Endodermal cell (in vitro differentiated cells): Measurements from ENCODE around the gene DDA1. TPM values are rescaled to one million over a fixed set of nuclear protein-coding genes. Genes with fewer than 3 reads are reported as not detected.

Source experiments
- DNase-seq: peaks from one replicate; pipeline ENCODE4 v3.0.0-alpha.2; 2017
- H3K27ac ChIP-seq: 2 replicates; pipeline ENCODE4 v1.5.1; 2013; ENCODE audit warnings: mild to moderate bottlenecking, low read depth, low read length, moderate library complexity
- H3K27me3 ChIP-seq: 2 replicates; pipeline ENCODE4 v1.6.1; 2013; ENCODE audit warnings: mild to moderate bottlenecking, low read length, moderate library complexity; ENCODE audit not compliant: insufficient read depth, control insufficient read depth, poor library complexity, severe bottlenecking
- H3K36me3 ChIP-seq: 2 replicates; pipeline ENCODE4 v1.7.0; 2013; ENCODE audit warnings: mild to moderate bottlenecking, low read length, moderate library complexity; ENCODE audit not compliant: control insufficient read depth, insufficient read depth
- H3K4me1 ChIP-seq: one replicate; pipeline ENCODE4 v1.7.0; 2013; ENCODE audit warnings: low read length; ENCODE audit not compliant: control insufficient read depth, insufficient read depth
- H3K4me3 ChIP-seq: 2 replicates; pipeline ENCODE4 v1.5.1; 2013; ENCODE audit warnings: mild to moderate bottlenecking, low read length, moderate library complexity
- H3K9ac ChIP-seq: 2 replicates; pipeline ENCODE4 v1.6.1; 2013; ENCODE audit warnings: mild to moderate bottlenecking, low read length, moderate library complexity; ENCODE audit not compliant: poor library complexity, severe bottlenecking; ENCODE audit errors: extremely low read depth
- H3K9me3 ChIP-seq: 2 replicates; pipeline ENCODE4 v1.6.1; 2013; ENCODE audit warnings: mild to moderate bottlenecking, low read length, moderate library complexity; ENCODE audit not compliant: control insufficient read depth
- H3K27ac Mint-ChIP-seq: 2 replicates; pipeline ENCODE4 v1.8.0; 2020; ENCODE audit warnings: mixed read lengths
- H3K27me3 Mint-ChIP-seq: 2 replicates; pipeline ENCODE4 v1.8.0; 2021; ENCODE audit warnings: mild to moderate bottlenecking, mixed read lengths; ENCODE audit not compliant: insufficient read depth
- H3K36me3 Mint-ChIP-seq: 2 replicates; pipeline ENCODE4 v1.8.0; 2020; ENCODE audit warnings: low read depth, mixed read lengths
- H3K4me1 Mint-ChIP-seq: 2 replicates; pipeline ENCODE4 v1.8.0; 2020; ENCODE audit warnings: mixed read lengths
- H3K4me3 Mint-ChIP-seq: 2 replicates; pipeline ENCODE4 v1.8.0; 2020; ENCODE audit warnings: mild to moderate bottlenecking, moderate library complexity, mixed read lengths
- H3K9me3 Mint-ChIP-seq: 2 replicates; pipeline ENCODE4 v1.8.0; 2020; ENCODE audit warnings: mild to moderate bottlenecking, mixed read lengths
- CTCF ChIP-seq: fragments of 200-600 bp; sonication (generic); conservative IDR thresholded peaks from 2 replicates; pipeline ENCODE4 v1.5.0; 2021; ENCODE audit warnings: antibody characterized with exemption, mild to moderate bottlenecking
- WGBS, 2 experiments: methylation state at CpG; one replicate each; pipeline versions ENCODE4 v1.1.5 to v1.1.7; 2013; ENCODE audit warnings: missing lambda C conversion rate in 2 of 2, mixed read lengths in 1 of 2; ENCODE audit not compliant: insufficient coverage in 1 of 2, insufficient read length in 1 of 2; 5-methylcytosine and 5-hydroxymethylcytosine counted together
- total RNA-seq, 2 donors: library from RNA; stranded (reverse); fragmentation: NEBNext Ultra II Directional in 1 of 2; extraction: Animal tissue kit (Norgen Biotek cat#: 25700) in 1 of 2; gene quantifications; 2 replicates in 1 of 2; 3 replicates in 1 of 2; pipeline ENCODE4 v1.2.1, GENCODE V29; 2021

DDA1 gene
- total RNA-seq, 2 donors from 2014 or later, result 36.9 to 42.3 TPM

DNA sequence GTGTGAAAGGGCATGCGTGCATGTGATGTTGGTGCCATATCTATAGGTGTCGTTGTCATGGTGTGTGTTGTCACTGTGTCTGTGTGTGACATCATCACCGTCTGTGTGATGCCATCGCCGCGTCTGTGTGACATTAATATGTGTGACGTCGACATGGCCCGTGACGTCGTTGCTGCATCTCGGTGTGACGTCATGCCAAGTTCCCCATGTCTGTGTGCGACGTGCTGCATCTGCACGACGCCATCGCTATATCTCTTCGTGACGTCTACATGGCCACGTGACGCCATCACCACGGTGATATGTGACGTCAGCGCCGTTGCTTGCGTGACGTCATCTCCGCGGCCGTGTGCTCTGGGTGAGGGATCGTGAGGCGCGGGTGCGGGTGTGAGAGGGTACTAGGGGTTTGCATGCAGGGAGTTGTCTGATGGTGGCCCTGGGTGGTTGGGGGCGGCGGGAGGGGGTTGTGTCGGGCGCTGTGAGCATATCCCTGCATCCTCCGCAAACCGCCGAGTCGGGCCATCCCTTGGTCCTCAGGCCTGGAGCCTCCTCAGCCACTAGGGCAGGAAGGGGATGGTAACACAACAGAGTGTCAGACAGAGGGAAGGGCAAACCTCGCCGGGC is 42.6 kb downstream of the DDA1 start:
- WGBS, 2 experiments, result 95 to 97% methylated on average over 34 to 45 of the region's 45 CpGs
- no peaks in the 10 kb centered on the region for H3K9me3 Mint-ChIP-seq
- H3K4me1 Mint-ChIP-seq, result peaks cover 3% of the 10 kb centered on the region
- no peak overlapping the region for H3K4me3 ChIP-seq
- no peak overlapping the region for H3K4me3 Mint-ChIP-seq
- H3K36me3 ChIP-seq, result no peaks in the 10 kb centered on the region
- DNase-seq, result no peak
- H3K9ac ChIP-seq, result no peak overlapping the region
- H3K27ac Mint-ChIP-seq, result no peak overlapping the region
- TF ChIP-seq CTCF, result no peak
- H3K27ac ChIP-seq, result no peak overlapping the region
- no peaks in the 10 kb centered on the region for H3K4me1 ChIP-seq
- H3K27me3 ChIP-seq, result no peaks in the 10 kb centered on the region
- H3K27me3 Mint-ChIP-seq, result no peaks in the 10 kb centered on the region
- H3K9me3 ChIP-seq, result no peaks in the 10 kb centered on the region
- H3K36me3 Mint-ChIP-seq, result no peaks in the 10 kb centered on the region

GRCh38 chr19:17352608-17353280 is 43.4 kb downstream of the DDA1 start:
- DNase-seq, result no peak
- no peak for TF ChIP-seq CTCF
- no peak overlapping the region for H3K27ac Mint-ChIP-seq
- Histone ChIP-seq H3K27ac (no peak overlapping the region), H3K27me3 (no peaks in the 10 kb centered on the region), H3K9ac (no peak overlapping the region), H3K36me3 (no peaks in the 10 kb centered on the region), H3K4me3 (no peak overlapping the region), H3K9me3 (no peaks in the 10 kb centered on the region), H3K4me1 (no peaks in the 10 kb centered on the region)
- peaks cover 3% of the 10 kb centered on the region for H3K4me1 Mint-ChIP-seq
- H3K27me3 Mint-ChIP-seq, result no peaks in the 10 kb centered on the region
- H3K4me3 Mint-ChIP-seq, result no peak overlapping the region
- 22 to 86% methylated on average over 1 to 13 of the region's 14 CpGs for WGBS, 2 experiments
- H3K36me3 Mint-ChIP-seq, result no peaks in the 10 kb centered on the region
- no peaks in the 10 kb centered on the region for H3K9me3 Mint-ChIP-seq

DNA sequence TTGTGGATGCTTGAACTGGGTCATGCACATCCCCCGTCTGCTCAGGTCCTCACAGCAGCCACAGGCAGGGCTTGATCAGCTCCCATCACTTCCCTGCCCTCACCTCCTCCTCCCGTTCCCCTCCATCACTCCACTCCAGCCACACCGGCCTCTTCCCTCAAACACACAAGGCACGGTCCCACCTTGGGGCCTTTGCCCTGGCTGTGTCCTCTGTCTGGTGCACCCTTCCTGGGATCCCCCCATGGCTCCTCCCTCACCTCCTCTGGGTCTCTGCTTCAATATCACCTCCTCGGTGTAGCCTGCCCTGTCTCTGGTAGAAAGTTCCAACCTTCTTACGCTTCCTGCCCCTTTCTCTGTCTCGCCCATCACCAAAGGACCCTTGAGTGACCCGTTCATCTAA is 44.0 kb downstream of the DDA1 start:
- peaks cover 3% of the 10 kb centered on the region for H3K4me1 Mint-ChIP-seq
- Histone ChIP-seq H3K4me3 (no peak overlapping the region), H3K9me3 (no peaks in the 10 kb centered on the region), H3K27ac (no peak overlapping the region), H3K9ac (no peak overlapping the region), H3K36me3 (no peaks in the 10 kb centered on the region), H3K27me3 (no peaks in the 10 kb centered on the region), H3K4me1 (no peaks in the 10 kb centered on the region)
- H3K9me3 Mint-ChIP-seq, result no peaks in the 10 kb centered on the region
- WGBS, 2 experiments, result 83 to 88% methylated on average over 7 to 8 of the region's 8 CpGs
- no peak for DNase-seq
- no peaks in the 10 kb centered on the region for H3K27me3 Mint-ChIP-seq
- no peaks in the 10 kb centered on the region for H3K36me3 Mint-ChIP-seq
- H3K27ac Mint-ChIP-seq, result no peak overlapping the region
- TF ChIP-seq CTCF, result no peak
- no peak overlapping the region for H3K4me3 Mint-ChIP-seq
